ENCODE measurements around the gene RSRC2.
"Not testable (repeated sequence)": the region's sequence is repeated elsewhere in the genome, so short reads cannot be mapped to it uniquely, and the experiment has no call there.

The RSRC2 gene

DNA sequence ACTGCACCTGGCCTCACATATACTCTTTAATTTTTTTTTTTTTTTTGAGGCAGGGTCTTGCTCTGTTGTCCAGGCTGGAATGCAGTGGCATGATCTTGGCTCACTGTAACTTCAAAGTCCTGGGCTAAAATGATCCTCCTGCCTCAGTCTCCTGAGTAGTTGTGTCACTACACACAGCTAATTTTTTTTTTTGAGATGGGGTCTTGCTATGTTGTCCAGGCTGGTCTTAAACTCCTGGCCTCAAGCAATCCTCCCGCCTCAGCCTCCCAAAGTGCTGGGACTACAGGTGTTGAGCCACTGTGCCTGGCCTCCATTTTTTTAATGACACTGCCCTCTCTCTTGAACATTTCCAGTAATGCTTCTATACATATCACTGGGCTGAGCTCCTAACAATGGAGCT lies 42.4 kb downstream of the RSRC2 start:
- DNase-seq (ENCODE audit: low spot score): not testable (repeated sequence)

DNA sequence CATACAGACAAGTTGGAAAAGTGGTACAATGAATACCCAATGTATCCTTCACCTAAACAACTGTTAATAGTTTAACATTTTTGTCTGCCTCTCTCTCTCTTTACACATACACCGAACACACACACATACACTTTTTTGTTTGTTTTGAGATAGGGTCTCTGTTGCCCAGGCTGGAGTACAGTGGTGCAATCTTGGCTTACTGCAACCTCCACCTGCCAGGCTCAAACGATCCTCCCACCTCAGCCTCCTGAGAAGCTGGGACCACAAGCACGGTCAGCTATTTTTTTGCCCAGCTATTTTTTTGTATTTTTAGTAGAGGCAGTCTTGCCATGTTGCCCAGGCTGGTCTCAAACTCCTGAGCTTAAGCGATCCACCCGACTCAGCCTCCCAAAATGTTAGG lies 42.8 kb downstream of the RSRC2 start:
- no peak for DNase-seq (ENCODE audit: low spot score)

DNA sequence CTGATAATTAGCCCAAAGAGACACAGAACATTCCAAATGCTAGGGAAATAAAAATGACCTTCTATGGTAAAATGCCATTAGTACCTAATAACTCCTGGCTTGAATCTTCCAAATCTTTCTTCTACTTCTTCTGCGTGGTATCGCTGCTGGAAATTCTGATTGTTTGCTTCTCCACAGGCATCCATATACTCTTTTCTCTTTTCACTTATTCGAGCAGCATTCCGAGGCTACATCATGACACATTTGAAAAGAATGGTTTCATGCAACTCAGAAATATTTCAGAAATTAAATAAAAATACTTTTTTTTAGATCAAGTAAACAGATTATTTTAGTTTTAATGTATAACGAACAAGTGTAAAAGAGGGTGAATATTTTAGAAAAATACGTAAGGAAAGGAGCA lies 44.9 kb downstream of the RSRC2 start:
- DNase-seq (ENCODE audit: low spot score): no peak

DNA sequence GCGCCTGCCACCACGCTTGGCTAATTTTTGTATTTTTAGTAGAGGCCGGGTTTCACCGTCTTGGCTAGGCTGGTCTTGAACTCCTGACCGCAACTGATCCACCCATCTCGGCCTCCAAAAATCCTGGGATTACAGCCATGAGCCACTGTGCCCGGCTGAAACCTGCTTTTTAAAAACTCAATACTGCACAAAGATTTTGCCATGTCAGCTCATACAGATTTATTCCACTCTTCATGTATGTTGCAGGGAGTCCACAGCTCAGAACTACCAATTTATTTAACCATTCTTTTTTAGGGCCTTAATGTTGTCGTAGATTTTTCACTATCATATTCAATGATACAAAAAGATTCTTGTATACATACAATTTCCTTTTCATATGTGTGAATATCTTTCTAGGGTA lies 46.0 kb downstream of the RSRC2 start:
- DNase-seq (ENCODE audit: low spot score): no peak

DNA sequence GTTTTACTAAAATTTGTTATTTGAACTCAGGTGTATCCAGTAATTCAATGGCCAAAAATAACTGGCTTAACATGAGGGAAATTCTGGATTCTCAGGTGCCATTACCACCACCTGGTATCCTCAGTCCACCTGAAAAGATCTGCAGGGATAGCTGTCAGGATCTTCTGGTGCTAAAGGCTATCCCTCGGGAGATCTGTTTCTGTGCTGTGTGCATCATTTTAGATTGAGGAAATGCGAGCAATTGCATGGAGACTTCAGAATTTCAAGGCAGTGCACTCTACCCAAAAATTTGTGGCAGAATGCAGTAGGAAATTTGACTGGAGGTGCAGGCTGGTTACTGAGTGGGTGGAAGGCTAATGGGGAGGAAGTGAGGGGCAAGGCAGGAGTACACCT lies 52.4 kb downstream of the RSRC2 start:
- DNase-seq (ENCODE audit: low spot score): no peak

DNA sequence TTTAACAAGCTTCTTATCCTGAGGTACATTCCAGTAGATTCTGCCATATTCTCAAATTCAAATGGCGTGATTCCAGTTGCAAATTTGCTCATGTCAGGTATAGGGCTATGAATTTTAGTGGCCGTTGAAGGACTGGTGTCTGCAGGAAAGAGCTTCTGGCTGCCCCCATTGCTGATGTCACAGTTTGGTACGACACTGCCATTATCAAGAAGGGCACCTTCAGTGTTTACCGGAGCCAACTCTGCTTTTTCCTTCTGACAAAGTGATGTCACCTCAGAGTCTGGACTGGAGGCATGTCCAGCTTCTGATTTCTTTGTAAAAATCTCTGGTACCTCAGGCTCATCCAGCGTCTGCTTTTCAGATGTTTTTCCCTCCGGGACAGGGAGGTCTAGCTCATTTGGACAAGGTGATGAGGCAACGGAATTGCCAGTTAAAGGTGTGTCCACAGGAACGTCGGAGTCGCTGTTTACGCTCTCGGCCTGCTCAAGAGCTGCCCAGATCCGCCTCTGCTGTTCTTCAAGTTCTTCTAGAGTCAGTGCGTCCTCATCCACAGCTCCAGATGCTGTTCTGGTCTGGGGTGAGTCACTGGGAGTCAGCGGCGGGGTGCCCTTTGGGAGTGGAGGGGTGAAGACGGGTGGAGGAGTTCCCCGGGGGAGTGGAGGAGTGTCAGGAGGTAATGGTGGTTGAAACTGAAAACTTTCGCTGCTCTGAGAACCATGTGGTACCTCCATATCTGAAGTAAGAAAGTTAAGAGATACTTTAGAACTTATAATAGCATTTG lies 53.0 kb downstream of the RSRC2 start:
- peak; percentile 19 for DNase-seq (ENCODE audit: low spot score)

DNA sequence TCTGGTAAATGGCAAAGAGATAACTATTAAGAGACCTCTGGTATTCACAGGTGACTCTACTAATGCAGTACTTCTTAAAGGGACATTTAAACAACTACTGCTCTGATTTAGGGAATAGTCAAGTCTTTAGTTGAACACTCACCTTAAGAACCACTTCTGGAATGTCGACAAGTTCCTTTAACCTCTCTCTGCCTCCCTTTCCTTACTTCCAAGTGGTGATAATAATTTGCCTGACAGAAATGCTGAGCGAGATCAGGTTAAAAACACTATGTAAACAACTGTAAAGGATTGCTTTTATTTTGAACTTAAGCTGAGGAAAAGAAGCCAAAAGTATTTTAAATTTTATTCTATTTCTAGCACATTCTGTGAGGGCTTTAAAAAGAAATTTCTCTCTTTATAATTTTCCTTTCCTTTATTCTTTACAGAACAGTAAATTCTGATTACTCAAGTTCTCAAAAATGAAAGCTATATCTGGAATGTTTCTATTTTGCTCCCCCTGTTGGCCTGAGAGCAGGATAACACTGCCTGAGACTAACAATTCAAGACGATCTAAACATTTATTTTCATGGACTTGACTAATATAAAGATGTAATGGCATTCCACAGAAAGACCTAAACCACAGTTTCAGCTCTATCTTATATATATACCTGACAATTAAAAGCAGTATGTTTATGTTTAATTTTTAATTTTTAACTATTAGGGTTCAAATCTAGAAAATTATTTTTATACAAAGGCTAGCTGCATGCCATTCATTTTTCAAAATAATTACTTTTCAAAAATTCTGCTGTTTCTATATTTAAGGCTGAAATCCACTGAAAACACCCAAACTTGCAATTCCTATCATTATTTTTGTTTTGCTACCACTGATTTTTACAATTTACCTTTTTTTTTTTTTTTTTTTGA lies 55.2 kb downstream of the RSRC2 start:
- DNase-seq (ENCODE audit: low spot score): peak; percentile 49

DNA sequence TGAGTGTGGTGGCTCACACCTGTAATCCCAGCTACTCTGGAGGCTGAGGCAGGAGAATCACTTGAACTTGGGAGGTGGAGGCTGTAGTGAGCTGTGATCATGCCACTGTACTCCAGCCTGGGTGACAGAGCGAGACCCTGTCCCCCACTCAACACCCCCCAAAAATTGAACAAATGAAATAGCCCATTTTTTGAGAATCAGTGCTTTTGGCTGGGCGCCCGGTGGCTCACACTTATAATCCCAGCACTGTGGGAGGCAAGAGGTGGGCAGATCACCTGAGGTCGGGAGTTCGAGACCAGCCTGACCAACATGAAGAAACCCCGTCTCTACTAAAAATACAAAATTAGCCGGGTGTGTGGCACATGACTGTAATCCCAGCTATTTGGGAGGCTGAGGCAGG lies 56.2 kb downstream of the RSRC2 start:
- DNase-seq (ENCODE audit: low spot score): not testable (repeated sequence)

DNA sequence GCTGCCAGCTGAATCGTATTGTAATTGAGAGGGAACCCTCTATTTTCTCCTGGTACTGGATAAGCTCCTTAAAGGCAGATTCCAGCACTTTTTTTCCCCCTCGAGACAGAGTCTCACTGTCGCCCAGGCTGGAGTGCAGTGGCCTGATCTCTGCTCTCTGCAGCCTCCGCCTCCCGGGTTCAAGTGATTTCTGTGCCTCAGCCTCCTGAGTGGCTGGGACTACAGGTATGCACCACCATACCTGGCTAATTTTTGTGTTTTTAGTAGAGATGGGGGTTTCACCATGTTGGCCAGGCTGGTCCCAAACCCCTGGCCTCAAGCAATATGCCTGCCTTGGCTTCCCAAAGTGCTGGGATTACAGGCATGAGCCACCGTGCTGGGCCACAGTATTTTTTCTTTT lies 56.9 kb downstream of the RSRC2 start:
- DNase-seq (ENCODE audit: low spot score): not testable (repeated sequence)

DNA sequence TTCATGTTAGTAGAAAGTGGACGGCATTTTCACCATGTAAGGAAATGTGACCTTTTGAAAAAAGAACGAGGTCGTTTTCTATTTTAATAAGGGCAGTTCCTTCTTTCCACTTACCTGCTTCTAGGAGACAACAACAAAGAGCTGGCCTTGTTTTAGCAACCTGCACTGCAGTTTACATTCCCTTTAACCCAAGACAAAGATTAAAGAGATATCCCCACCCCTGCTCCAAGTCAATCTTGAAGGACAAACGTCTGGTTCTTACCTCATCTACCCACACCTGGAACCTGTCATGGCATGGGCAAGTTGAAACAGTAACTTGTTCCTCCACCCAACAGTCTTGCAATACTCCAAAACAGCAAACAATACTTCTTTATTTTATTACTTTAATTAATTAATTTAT lies 58.8 kb downstream of the RSRC2 start:
- no peak for DNase-seq (ENCODE audit: low spot score)

DNA sequence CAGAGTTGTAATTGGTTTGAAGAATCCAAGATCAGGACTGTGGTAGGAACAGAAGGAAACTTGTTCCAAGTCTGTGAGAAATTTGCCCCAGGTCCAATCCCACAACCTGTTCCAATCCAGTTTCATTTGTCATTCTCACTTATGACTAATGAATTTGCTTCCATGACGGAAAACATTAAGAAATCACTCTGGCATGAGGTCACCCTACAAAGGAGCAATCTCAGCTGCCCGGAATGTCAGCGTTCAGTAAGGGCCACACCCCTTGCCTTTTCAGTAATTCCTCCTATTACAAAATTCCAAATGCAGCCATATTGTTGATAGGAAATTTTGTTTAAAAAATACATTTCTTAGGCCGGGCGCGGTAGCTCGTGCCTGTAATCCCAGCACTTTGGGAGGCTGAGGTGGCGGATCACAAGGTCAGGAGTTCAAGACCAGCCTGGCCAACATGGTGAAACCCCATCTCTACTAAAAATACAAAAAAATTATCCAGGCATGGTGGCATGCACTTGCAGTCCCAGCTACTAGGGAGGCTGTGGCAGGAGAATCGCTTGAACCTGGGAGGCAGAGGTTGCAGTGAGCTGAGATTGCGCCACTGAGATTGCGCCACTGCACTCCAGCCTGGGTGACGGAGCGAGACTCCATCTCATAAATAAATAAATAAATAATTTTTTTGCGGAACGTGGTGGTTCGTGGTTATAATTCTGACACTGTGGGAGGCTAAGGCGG lies 62.3 kb downstream of the RSRC2 start:
- DNase-seq (ENCODE audit: low spot score): peak; percentile 94

DNA sequence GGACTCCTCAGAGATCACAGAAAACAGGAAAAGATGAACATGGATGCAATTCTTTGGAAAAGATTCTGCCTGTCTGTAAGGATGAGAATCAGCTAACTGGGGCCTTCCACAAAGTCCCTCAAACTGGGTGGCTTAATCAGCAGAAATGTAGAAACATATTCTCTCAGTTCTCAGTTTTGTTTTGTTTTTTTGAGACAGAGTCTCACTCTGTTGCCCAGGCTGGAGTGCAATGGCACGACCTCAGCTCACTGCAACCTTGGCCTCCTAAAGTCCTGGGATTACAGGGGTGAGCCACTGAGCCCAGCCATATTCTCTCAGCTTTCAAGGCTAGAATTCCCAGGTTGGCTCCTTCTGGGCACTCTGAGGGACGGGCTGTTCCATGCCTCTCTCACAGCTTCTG lies 66.1 kb downstream of the RSRC2 start:
- DNase-seq (ENCODE audit: low spot score): no peak

DNA sequence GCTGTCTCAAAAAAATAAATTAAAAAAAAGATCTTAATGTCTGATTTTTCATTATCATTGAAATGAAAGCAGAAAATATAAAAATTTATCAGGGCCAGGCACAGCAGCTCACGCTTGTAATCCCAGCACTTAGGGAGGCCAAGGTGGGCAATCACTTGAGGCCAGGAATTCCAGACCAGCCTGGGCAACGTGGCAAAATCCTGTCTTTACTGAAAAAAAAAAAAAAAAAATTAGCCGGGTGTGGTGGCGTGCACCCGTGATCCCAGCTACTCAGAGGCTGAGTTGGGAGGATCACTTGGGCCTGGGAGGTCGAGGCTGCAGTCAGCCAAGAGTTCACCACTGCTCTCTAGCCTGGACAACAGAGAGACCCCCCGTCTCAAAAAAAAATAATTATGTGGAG lies 66.7 kb downstream of the RSRC2 start:
- DNase-seq (ENCODE audit: low spot score): no peak

DNA sequence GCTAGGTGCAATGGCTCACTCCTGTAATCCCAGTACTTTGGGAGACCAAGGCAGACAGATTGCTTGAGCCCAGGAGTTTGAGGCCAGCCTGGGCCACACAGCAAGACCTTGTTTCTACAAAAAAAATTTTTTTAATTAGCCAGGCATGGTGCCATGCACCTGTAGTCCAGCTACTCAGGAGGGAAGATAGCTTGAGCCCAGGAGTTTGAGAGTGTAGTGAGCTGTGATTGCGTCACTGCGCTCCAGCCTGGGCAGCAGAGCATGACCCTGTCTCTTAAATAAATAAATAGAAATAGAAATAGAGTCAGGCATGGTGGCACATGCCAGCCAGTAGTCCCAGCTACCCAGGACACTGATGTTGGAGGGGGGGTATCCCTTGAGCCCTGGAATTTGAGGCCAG lies 67.5 kb downstream of the RSRC2 start:
- no peak for DNase-seq (ENCODE audit: low spot score)

DNA sequence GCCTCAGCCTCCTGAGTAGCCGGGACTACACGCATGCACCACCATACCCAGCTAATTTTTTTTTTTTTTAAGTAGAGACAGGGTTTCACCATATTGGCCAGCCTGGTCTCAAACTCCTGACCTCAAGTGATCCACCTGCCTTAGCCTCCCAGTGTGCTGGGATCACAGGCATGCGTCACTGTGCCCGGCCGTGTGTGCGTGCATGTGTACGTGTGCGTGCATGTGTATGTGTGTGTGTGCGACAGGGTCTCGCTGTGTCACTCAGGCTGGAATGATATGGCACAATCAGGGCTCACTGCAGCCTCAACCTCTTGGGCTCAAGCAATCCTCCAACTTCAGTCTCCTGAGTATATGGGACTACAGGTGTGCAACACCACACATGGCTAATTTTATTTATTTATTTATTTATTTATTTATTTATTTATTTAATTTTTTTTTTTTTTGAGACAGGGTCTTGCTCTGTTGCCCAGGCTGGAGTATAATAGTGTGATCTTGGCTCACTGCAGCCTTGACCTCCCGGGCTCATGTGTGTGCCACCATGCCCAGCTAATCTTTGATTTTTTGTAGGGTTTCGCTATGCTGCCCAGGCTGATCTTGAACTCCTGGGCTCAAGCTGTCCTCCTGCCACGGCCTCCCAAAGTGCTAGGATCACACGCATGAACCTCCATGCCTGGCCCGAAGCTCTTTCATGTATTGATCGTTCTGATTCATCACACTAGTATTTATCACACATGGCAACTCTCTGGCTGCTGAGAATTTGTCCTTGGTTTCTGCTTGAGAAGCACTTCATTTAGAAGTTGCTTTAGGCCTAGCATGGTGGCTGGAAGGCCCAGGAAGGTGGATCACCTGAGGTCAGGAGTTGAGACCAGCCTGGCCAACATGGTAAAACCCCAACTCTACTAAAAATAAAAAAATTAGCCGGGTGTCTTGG lies 68.4 kb downstream of the RSRC2 start:
- no peak for DNase-seq (ENCODE audit: low spot score)

DNA sequence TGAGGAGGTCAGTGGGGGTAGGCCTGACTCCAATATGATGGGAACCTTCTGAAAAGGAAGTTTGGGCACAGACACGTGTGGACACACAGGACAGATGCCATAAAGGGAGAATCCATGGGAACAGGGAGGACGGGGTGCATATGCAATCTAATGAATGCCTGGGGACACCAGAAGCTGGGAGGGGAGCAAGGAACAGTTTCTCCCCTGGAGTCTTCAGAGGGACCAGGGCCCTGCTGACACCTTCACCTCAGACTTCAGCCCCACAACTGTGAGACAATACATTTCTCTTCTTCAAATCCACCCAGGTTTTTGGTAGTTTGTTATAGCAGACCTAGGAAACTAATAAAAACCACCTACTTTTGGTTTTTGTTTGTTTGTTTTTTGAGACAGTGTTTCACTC lies 69.1 kb downstream of the RSRC2 start:
- no peak for DNase-seq (ENCODE audit: low spot score)

DNA sequence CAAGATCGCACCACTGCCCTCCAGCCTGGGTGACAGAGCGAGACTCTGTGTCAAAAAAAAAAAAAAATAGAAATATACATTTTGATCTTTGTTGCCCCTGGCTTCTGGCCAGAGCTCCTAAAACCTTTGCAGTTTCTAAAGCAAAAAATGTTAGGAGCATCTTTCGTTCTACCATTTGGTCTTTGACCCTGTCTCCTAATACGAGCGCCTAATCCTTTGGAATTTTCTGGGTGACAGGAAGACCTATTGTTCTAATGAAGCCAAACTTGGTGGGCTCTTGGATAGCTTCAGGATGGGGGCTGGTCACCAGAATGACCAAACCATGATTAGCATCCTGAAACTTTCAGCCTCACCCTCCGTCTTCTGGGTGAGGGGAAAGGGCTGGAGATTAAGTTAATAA lies 72.0 kb downstream of the RSRC2 start:
- no peak for DNase-seq (ENCODE audit: low spot score)

DNA sequence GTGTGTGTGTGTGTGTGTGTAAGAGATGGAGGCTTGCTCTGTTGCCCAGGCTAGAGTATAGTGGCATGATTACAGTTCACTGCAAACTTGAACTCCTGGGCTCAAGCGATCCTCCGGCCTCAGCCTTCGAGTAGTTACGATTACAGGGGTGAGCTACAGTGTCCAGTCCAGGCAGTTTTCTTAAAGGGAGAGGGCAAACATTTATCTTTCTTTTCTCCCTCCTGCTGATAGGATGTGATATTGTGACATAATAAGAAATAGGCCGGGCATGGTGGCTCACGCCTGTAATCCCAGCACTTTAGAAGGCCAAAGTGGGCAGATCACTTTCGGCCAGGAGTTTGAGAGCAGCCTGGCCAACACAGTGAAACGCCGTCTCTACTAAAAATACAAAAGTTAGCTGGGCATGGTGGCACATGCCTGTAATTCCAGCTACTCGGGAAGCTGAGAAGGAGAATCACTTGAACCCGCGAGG lies 72.5 kb downstream of the RSRC2 start:
- no peak for DNase-seq (ENCODE audit: low spot score)

All from hepatic stellate cell (primary cell).